Activated CD4-positive, CD25-positive, alpha-beta regulatory T cell (primary cell): Measurements from ENCODE around the gene PDE4D.
"Not testable (repeated sequence)": the region's sequence is repeated elsewhere in the genome, so short reads cannot be mapped to it uniquely, and the experiment has no call there.

Source experiments
- DNase-seq, 4 experiments: peaks; one replicate each; lab custom pipeline; 2025; lab: John Stamatoyannopoulos, UW

The PDE4D gene

GRCh38 chr5:58969253-58969652 is 924.3 kb downstream of the PDE4D start:
- DNase-seq, result no peak

GRCh38 chr5:58968350-58968749 is 925.2 kb downstream of the PDE4D start:
- no peak for DNase-seq

- no peak for DNase-seq
These were observed 925.8 kb downstream of the PDE4D start for GRCh38 chr5:58967597-58968281.

- DNase-seq, result no peak
These were observed 927.7 kb downstream of the PDE4D start for GRCh38 chr5:58965677-58966414.

GRCh38 chr5:58963821-58964220 is 929.7 kb downstream of the PDE4D start:
- DNase-seq, result no peak

GRCh38 chr5:58963361-58963760 is 930.2 kb downstream of the PDE4D start:
- DNase-seq, result no peak

- no peak for DNase-seq
These were observed 931.8 kb downstream of the PDE4D start for GRCh38 chr5:58961631-58962280.

GRCh38 chr5:58958701-58959100 is 934.8 kb downstream of the PDE4D start:
- DNase-seq, result no peak

- DNase-seq, result not testable (repeated sequence)
These were observed 940.3 kb downstream of the PDE4D start for GRCh38 chr5:58953218-58953617.

- DNase-seq, result no peak
These were observed 943.3 kb downstream of the PDE4D start for GRCh38 chr5:58950224-58950623.

GRCh38 chr5:58946230-58946629 is 947.3 kb downstream of the PDE4D start:
- DNase-seq, result no peak

GRCh38 chr5:58944221-58944620 is 949.3 kb downstream of the PDE4D start:
- no peak for DNase-seq

GRCh38 chr5:58940446-58940845 is 953.1 kb downstream of the PDE4D start:
- no peak for DNase-seq

GRCh38 chr5:58939664-58940063 is 953.9 kb downstream of the PDE4D start:
- DNase-seq, result no peak

- no peak for DNase-seq
These were observed 954.7 kb downstream of the PDE4D start for GRCh38 chr5:58938563-58939424.

- DNase-seq, result no peak
These were observed 956.4 kb downstream of the PDE4D start for GRCh38 chr5:58937031-58937681.

- no peak for DNase-seq
These were observed 958.9 kb downstream of the PDE4D start for GRCh38 chr5:58934629-58935097.

GRCh38 chr5:58933891-58934628 is 959.5 kb downstream of the PDE4D start:
- no peak for DNase-seq

GRCh38 chr5:58932057-58932612 is 961.4 kb downstream of the PDE4D start:
- no peak for DNase-seq

GRCh38 chr5:58930520-58930919 is 963.0 kb downstream of the PDE4D start:
- DNase-seq, result no peak
